Measurements from ENCODE around the gene ZNF17. TPM values are rescaled to one million over a fixed set of nuclear protein-coding genes. Genes with fewer than 3 reads are reported as not detected.

The ZNF17 gene
- total RNA-seq, 1 donor from 2014 or later: 18.6 TPM

- TF ChIP-seq, protein P1, sequence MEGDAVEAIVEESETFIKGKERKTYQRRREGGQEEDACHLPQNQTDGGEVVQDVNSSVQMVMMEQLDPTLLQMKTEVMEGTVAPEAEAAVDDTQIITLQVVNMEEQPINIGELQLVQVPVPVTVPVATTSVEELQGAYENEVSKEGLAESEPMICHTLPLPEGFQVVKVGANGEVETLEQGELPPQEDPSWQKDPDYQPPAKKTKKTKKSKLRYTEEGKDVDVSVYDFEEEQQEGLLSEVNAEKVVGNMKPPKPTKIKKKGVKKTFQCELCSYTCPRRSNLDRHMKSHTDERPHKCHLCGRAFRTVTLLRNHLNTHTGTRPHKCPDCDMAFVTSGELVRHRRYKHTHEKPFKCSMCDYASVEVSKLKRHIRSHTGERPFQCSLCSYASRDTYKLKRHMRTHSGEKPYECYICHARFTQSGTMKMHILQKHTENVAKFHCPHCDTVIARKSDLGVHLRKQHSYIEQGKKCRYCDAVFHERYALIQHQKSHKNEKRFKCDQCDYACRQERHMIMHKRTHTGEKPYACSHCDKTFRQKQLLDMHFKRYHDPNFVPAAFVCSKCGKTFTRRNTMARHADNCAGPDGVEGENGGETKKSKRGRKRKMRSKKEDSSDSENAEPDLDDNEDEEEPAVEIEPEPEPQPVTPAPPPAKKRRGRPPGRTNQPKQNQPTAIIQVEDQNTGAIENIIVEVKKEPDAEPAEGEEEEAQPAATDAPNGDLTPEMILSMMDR (IDR thresholded peaks at IDR 0.05): no peak
- peaks cover 23% of the 10 kb centered on the region for H3K4me1 Mint-ChIP-seq
- no peaks in the 10 kb centered on the region for H3K9me3 Mint-ChIP-seq
- CTCF ChIA-PET: no interaction called here
- ATAC-seq (ENCODE audit: low read depth): no peak
- no peak for DNase-seq
- intact Hi-C loops (cut with micrococcal nuclease): loop anchor here (1.0 to 2.0 kb wide), 12 partner anchors 23 to 293 kb away; partner anchors contain the start of genes TRAPPC2B, ZNF17, ZNF211 and ZNF416
- peak overlapping the region; percentile 97 for H3K4me3 Mint-ChIP-seq
- POLR2A ChIA-PET: interaction anchor here (0.9 to 1.6 kb wide), 3 partner anchors 459 to 928 kb away, joined by 3 to 9 read pairs (median 3); partner anchors contain the start of genes ZNF274 and ZNF497
- peaks cover 24% of the 10 kb centered on the region for H3K36me3 Mint-ChIP-seq (ENCODE audit: low read depth)
- H3K27me3 Mint-ChIP-seq: no peaks in the 10 kb centered on the region
- peak overlapping the region; percentile 84 for H3K27ac Mint-ChIP-seq
Measured at GRCh38 chr19:57434386-57435061, 23.6 kb downstream of the ZNF17 start.

- H3K9me3 Mint-ChIP-seq: no peaks in the 10 kb centered on the region
Measured at GRCh38 chr19:57435062-57435978, 24.4 kb downstream of the ZNF17 start, which contains the start of gene ZNF749. Gene ZNF749, plus strand, starts transcription at chr19:57435325. Its CDS starts 254 bp downstream, at chr19:57435579.

GRCh38 chr19:57436417-57436816 is 25.5 kb downstream of the ZNF17 start:
- ChIA-PET CTCF (no interaction called here), POLR2A (no interaction called here)
- no peak overlapping the region for H3K27ac Mint-ChIP-seq

More at GRCh38 chr19:57435062-57435978, 24.4 kb downstream of the ZNF17 start, which contains the start of gene ZNF749:
- Mint-ChIP-seq H3K4me3 (peak within 1 kb of the TSS; percentile 97), H3K4me1 (peaks cover 25% of the 10 kb centered on the region), H3K27me3 (no peaks in the 10 kb centered on the region), H3K36me3 (ENCODE audit: low read depth) (peaks cover 30% of the 10 kb centered on the region), H3K27ac (peak within 1 kb of the TSS; percentile 84)
- TF ChIP-seq, protein P1 (IDR thresholded peaks at IDR 0.05): no peak
- intact Hi-C loops (cut with micrococcal nuclease): loop anchor here (1.0 to 2.0 kb wide), 12 partner anchors 24 to 292 kb away; partner anchors contain the start of genes TRAPPC2B, ZNF17, ZNF211 and ZNF416
- ChIA-PET CTCF (no interaction called here), POLR2A (interaction anchor here (0.9 to 1.6 kb wide), 3 partner anchors 458 to 927 kb away, joined by 3 to 9 read pairs (median 3); partner anchors contain the start of genes ZNF274 and ZNF497)
- peak; percentile 99 for ATAC-seq (ENCODE audit: low read depth)
- DNase-seq: peak; percentile 84

GRCh38 chr19:57437931-57438330 is 27.0 kb downstream of the ZNF17 start:
- TF ChIP-seq, protein P1 (IDR thresholded peaks at IDR 0.05): no peak
- peaks cover 50% of the 10 kb centered on the region for H3K36me3 Mint-ChIP-seq (ENCODE audit: low read depth)
- intact Hi-C loops (cut with micrococcal nuclease): no loop called here
- DNase-seq: no peak
- ChIA-PET CTCF (no interaction called here), POLR2A (no interaction called here)
- peaks cover 8% of the 10 kb centered on the region for H3K9me3 Mint-ChIP-seq
- ATAC-seq (ENCODE audit: low read depth): no peak
- no peaks in the 10 kb centered on the region for H3K27me3 Mint-ChIP-seq
- H3K4me3 Mint-ChIP-seq: no peak overlapping the region
- H3K27ac Mint-ChIP-seq: no peak overlapping the region
- peaks cover 36% of the 10 kb centered on the region for H3K4me1 Mint-ChIP-seq

More at GRCh38 chr19:57436417-57436816, 25.5 kb downstream of the ZNF17 start:
- TF ChIP-seq, protein P1 (IDR thresholded peaks at IDR 0.05): no peak
- Mint-ChIP-seq H3K4me3 (peak overlapping the region; percentile 97), H3K4me1 (peaks cover 32% of the 10 kb centered on the region), H3K9me3 (peaks cover 4% of the 10 kb centered on the region), H3K27me3 (no peaks in the 10 kb centered on the region), H3K36me3 (ENCODE audit: low read depth) (peaks cover 37% of the 10 kb centered on the region)
- no peak for ATAC-seq (ENCODE audit: low read depth)
- intact Hi-C loops (cut with micrococcal nuclease): no loop called here
- no peak for DNase-seq
